ENCODE results near the gene UGP2.

The UGP2 gene

DNA sequence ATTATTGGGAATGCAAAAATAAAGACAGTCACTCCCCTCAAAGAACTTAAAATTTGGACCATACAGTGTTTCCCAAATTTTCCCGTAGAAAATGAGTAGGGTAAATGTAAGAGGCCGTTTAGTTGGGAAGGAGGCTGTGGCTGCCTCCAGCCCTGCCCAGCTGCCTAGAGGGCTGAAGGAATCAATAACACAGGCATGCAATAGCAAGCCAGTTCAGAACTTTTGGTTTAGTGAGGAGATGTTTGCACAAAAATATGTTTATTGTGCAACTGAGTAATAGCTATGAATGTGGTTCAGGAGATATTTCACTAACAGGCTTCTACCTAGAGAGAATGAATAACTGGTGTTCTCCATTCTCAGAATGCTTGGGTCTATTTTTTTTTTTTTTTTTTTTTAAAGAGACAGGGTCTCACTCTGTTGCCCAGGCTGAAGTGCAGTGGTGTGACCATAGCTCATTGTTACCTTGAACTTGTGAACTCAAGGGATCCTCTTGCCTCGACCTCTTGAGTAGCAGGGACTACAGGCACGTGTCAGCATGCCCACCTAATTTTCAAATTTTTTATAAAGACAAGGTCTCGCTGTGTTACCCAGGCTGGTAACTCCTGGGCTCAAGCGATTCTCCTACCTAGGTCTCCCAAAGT lies 23.6 kb downstream of the UGP2 start:
- no peak for DNase-seq (ENCODE audit: low spot score)

GRCh38 chr2:63866009-63866709 lies 24.5 kb downstream of the UGP2 start:
- DNase-seq (ENCODE audit: low spot score) = no peak

GRCh38 chr2:63870679-63871078 lies 29.0 kb downstream of the UGP2 start:
- no peak for DNase-seq (ENCODE audit: low spot score)

- no peak for DNase-seq (ENCODE audit: low spot score)
Observed at GRCh38 chr2:63871864-63872263, 30.2 kb downstream of the UGP2 start.

DNA sequence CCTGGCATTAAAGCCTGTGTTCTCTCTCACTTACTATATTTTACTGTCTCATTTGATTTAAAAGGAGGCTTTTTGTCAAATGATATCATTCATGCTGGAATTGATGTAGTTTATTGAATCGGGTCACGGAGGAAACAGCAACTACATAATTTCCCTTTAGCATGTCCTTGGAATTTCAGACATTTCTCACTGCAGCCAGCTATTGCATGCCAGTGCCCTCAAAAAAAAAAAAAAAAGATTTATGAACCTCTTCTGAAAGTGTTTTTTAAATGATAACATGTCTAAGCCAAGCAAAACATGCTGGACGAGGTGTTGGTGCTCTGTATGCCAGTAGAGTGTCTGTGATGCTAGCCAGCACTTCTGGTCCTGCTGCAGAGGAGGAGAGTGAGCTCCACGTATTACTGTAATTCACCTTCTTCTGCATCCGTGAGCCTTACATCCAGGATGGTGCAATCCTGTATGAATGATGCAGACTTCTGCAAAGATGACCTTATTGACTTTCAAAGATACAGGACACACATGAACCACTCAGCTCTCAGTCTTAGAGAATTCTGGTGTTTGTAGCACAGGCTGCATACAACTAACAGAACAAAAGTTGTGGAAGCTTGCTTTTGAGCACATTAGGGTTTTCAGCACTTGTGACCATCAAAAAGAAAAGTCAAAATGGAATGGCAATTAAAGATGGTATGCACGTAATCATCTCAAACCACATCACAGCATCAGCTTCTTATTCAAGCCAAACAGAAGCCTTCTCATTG lies 31.1 kb downstream of the UGP2 start:
- DNase-seq (ENCODE audit: low spot score) = no peak

- no peak for DNase-seq (ENCODE audit: low spot score)
Observed at GRCh38 chr2:63874204-63875130, 32.8 kb downstream of the UGP2 start.

- DNase-seq (ENCODE audit: low spot score) = no peak
Observed at GRCh38 chr2:63875131-63875527, 33.4 kb downstream of the UGP2 start.

GRCh38 chr2:63875559-63876245 lies 34.0 kb downstream of the UGP2 start:
- no peak for DNase-seq (ENCODE audit: low spot score)

- no peak for DNase-seq (ENCODE audit: low spot score)
Observed at GRCh38 chr2:63876311-63876710, 34.6 kb downstream of the UGP2 start.

GRCh38 chr2:63878486-63878885 lies 36.8 kb downstream of the UGP2 start:
- DNase-seq (ENCODE audit: low spot score) = no peak

GRCh38 chr2:63879876-63880433 lies 38.3 kb downstream of the UGP2 start:
- no peak for DNase-seq (ENCODE audit: low spot score)

- DNase-seq (ENCODE audit: low spot score) = no peak
Observed at GRCh38 chr2:63880625-63881024, 38.9 kb downstream of the UGP2 start.

DNA sequence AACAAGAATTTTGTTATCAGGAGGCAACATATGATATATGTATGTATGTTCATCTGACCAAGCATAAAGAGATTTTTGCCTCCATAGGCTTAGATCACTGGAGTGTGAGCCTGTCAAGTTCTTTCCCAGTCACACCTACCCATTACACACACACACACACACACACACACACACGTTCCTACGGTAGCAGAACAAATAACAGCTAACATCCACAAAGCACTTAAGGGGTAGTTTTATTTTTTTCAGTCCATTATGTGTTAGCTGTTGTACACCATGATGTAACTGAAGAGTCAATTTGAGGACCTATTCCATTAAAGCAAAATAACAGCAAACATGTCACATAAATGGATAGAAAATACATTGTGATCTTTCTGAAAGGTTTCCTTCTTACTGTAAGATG lies 39.5 kb downstream of the UGP2 start:
- no peak for DNase-seq (ENCODE audit: low spot score)

DNA sequence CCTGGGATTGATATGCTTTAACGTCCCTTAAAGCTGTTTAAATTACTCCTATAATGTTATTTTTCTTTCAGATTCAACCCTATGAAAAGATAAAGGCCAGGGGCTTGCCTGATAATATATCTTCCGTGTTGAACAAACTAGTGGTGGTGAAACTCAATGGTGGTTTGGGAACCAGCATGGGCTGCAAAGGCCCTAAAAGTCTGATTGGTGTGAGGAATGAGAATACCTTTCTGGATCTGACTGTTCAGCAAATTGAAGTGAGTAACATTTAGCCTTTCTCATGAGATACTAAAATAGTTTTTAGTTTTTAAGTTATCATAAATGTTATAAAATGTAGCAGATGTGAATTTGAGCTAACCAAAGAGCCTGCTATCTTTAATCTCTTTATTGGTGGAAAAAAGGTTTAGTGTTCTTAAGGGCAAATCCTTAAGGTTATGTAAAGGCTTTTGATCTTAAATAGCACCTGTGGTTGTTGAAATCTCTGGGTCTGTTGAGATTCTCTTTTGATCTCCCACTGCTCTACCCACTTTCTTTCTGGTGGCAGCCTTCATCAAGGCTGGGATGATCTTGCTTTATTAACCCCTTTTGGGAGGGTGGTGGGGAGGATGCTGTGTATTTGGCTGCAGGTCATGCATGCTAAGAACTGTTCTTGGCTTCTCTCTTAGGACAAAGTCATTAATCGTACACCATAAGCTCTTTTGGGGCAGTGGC lies 40.9 kb downstream of the UGP2 start:
- no peak for DNase-seq (ENCODE audit: low spot score)

DNA sequence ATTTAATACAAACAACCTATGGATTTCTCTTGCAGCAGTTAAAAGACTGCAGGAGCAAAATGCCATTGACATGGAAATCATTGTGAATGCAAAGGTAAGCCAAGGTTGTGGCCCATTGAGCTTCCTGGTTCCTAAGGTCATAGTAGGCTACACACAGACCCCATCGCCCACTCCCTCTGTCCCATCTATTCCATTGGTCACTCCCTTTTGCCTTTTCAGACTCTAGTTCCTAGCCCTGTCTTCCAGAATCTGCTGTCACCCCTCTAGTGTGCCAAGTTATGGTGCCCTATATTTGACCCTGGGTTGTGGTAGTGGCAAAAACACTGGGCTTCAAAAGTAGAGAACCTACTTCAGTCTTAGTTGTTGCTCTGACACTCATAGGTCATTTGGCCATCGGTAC lies 44.7 kb downstream of the UGP2 start:
- no peak for DNase-seq (ENCODE audit: low spot score)

DNA sequence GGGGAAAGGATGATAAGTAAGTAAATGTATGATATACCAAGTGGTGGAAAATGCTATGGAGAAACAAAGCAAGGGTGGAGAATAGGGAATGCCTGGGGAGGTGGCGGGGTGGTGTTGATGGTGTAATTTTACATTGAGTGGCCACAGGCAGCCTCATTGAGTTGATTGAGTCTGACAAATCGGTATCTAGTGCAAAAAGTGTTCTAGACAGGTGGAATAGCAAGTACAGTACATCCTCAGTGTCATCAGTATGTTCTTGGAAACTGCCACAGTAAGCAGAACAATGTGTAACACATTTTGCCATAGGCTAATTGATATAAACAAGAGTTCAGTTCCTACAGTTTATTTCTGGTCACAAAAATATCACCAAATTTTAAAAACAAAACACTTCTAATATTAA lies 46.4 kb downstream of the UGP2 start:
- DNase-seq (ENCODE audit: low spot score) = no peak

DNA sequence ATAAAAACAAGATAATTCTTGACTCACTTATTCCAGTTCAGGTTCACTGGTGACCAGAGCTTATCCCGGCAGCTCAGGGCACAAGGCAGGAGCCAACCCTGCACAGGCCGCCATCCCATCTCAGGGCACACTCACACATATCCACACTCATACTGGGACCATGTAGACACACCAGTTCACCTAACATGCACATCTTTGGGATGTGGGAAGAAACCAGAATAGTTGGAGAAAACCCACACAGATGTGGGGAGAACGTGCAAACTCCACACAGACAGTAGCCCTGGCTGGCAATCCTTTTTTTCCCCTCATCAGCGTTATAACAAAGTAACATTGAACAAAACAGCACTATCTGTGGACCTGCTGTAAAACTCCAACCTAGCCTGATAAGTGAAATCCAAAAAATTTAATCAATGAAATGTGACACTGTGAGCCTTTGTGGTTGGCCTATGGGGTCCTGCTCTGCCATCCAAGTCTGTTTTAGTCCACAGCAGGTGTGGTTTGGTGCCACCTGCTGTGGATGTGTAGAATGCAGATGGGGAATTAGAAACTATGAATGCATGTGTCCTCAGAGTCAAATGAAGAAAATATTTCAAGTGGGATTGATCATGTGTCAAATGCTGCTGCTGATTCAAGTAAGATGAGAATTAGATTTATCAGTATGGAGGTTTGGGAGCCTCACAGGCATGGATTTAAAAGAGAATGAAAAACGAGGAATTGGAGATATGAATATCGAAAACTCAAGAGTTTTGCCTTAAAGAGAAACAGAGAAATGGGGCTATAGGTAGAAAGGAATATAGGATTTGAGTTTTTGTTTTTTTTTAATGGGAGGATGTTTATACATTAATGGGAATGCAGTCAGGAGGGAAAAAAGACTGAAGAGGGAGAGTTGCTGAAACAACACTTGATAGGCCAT lies 47.0 kb downstream of the UGP2 start:
- peak; percentile 37 for DNase-seq (ENCODE audit: low spot score)

DNA sequence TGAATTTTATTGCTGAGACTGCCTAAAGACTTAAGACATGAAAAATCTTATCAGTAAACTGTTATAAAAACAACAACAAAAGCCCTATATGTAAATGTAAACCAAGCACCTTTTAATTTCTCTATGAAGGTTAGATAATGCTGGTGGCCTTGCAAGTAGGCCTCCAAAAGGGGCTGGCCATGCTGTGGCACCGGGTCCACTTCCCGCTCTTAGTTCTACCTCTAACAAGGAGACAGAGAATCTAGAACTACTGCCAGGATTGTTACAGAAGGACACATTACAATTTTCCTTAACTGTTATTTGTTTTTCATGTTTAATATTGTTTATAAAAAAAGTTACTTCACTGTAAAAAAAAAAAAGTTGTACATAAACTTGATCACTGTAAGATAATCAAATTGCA lies 49.0 kb downstream of the UGP2 start:
- DNase-seq (ENCODE audit: low spot score) = no peak

DNA sequence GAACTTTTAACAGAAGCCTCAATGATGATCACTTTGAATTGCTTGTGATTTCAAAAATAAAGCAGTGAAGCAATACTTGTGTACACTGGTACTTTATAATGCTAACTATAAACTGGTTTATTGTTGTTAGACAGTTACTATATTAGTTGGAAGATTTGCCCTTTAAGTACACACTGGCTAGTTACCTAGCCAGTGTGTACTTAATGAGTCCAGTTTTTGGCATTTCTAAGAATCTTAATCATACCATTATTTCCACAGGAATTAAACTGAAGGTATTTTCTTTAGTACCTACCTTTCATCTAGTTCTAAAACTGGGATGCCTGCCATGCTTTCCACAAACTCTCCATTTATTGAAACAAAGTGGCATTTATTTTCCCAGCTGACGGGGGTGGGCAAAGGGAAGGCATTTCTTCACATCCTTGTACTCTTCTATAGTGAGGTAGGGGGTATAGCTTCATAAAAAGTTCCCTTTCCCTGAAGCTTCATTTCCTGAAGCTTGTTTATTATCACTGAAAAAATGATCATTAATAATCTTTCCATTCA lies 49.9 kb downstream of the UGP2 start:
- DNase-seq (ENCODE audit: low spot score) = no peak

All from hematopoietic multipotent progenitor cell treated with erythropoietin and hydrocortisone succinate and interleukin-3 and kit ligand, for 17 days (in vitro differentiated cells).